Heart left ventricle (tissue), 13 donors: ENCODE measurements around the gene EIF6.

Source experiments
- CTCF ChIP-seq, 12 donors: fragments of 200-600 bp; sonication (generic) in 4 of 12; IDR thresholded peaks; one replicate each; pipeline versions ENCODE4 v1.5.0 to v1.8.0; 2018 to 2022; ENCODE audit warnings: antibody characterized with exemption in 12 of 12, mild to moderate bottlenecking in 5 of 12
- POLR2A ChIP-seq, 2 donors: fragments of 450-650 bp; IDR thresholded peaks; one replicate each; pipeline ENCODE4 v1.6.1; 2017; ENCODE audit warnings: antibody characterized with exemption in 2 of 2, mild to moderate bottlenecking in 2 of 2, moderate library complexity in 2 of 2
- donor health status: ischemic (EF 13 %, LVEDD 7.1; RV severe dilation, severe dysfunction).
- donor health status: DM: no; HTN: yes; CAD: no.
- donor health status: DM: no; HTN: no; CAD: no.
- donor health status: ischemic (EF 25% LVEDD 6.9; RV normal size, moderate dysfunction).
- donor health status: ischemic (EF 25% LVEDD 5.7; RV mildly dilated, moderate dysfunction).
- donor health status: ischemic (EF 35%, LVEDD 5.7; RV mildly dilated, moderate dysfunction).
- donor health status: nonischemic (EF 11% LVEDD 7.7; RV severe dilation, severe dysfunction).
- donor health status: DM: yes; HTN: yes; CAD: no.
- donor health status: PGD.
- donor health status: ischemic (EF 29% LVEDD 5.4; RV normal size, mild dysfunction).
- donor health status: nonischemic (EF 23%, LVEDD 6.1; RV moderate dilation, normal function).

GRCh38 chr20:35276408-35276807 is 8.2 kb downstream of the EIF6 start:
- TF ChIP-seq CTCF (IDR thresholded peaks at IDR 0.05) (no peak), POLR2A (IDR thresholded peaks at IDR 0.05) (no peak)
